SK-N-SH (cell line): ENCODE data around the gene CCNG1. TPM values are rescaled to one million over a fixed set of nuclear protein-coding genes. Genes with fewer than 3 reads are reported as not detected.

Experiments
- CTCF ChIA-PET: fragments of 300-600, 350-600 bp; formaldehyde crosslinking; extraction: SDS; loops from one replicate; lab custom pipeline; 2021; lab: Yijun Ruan, JAX
- POLR2A ChIA-PET: fragments of 350-600 bp; sonication (Branson Sonifier 250); formaldehyde crosslinking; extraction: SDS; loops from one replicate; lab custom pipeline; 2020; ENCODE audit warnings: antibody characterized with exemption, inconsistent platforms; lab: Yijun Ruan, JAX
- DNase-seq: peaks from one replicate; pipeline ENCODE4 v3.0.0; 2012
- H2AFZ ChIP-seq: fragments of 200-600 bp; sonication (generic); 2 replicates; pipeline ENCODE4 v1.8.1; 2016; ENCODE audit warnings: antibody characterized with exemption, mild to moderate bottlenecking, low read depth
- H3F3A ChIP-seq: fragments of 200-600 bp; sonication (generic); replicated peaks from 2 replicates; pipeline ENCODE3; 2016; ENCODE audit warnings: antibody characterized with exemption, mild to moderate bottlenecking; ENCODE audit not compliant: insufficient read depth
- H3K27ac ChIP-seq, 2 experiments: fragments of 200-500 bp in 1 of 2; fragments of 200-600 bp in 1 of 2; sonication (Bioruptor generic) in 1 of 2; sonication (generic), shearing (Covaris generic) in 1 of 2; 2 replicates each; pipeline versions ENCODE4 v1.5.1 to v1.6.1; 2014 to 2016; ENCODE audit warnings: low read depth in 2 of 2, inconsistent platforms in 1 of 2, low read length in 1 of 2, mild to moderate bottlenecking in 1 of 2, mixed read lengths in 1 of 2
- H3K27me3 ChIP-seq: fragments of 200-600 bp; sonication (generic), shearing (Covaris generic); 2 replicates; pipeline ENCODE4 v1.6.1; 2016; ENCODE audit warnings: mixed run types; ENCODE audit not compliant: insufficient read depth
- H3K36me3 ChIP-seq, 2 experiments: fragments of 200-500 bp in 1 of 2; fragments of 200-600 bp in 1 of 2; sonication (Bioruptor generic) in 1 of 2; sonication (generic) in 1 of 2; replicated peaks in 1 of 2; 2 replicates each; pipeline versions ENCODE3 to v1.5.1; 2014 to 2016; ENCODE audit warnings: low read length in 1 of 2, mild to moderate bottlenecking in 1 of 2; ENCODE audit not compliant: insufficient read depth in 2 of 2, control insufficient read depth in 1 of 2
- H3K4me1 ChIP-seq, 2 experiments: fragments of 200-500 bp in 1 of 2; fragments of 200-600 bp in 1 of 2; sonication (Bioruptor generic) in 1 of 2; sonication (generic), shearing (Covaris generic) in 1 of 2; 2 replicates each; pipeline versions ENCODE4 v1.5.1 to v1.6.1; 2014 to 2016; ENCODE audit warnings: low read depth in 1 of 2, low read length in 1 of 2, mixed run types in 1 of 2; ENCODE audit not compliant: insufficient read depth in 2 of 2, control insufficient read depth in 1 of 2
- H3K4me2 ChIP-seq: fragments of 200-600 bp; sonication (generic), shearing (Covaris generic); 2 replicates; pipeline ENCODE4 v1.6.1; 2017; ENCODE audit warnings: mixed run types
- H3K4me3 ChIP-seq, 2 experiments: fragments of 200-500 bp in 1 of 2; fragments of 200-600 bp in 1 of 2; sonication (Bioruptor generic) in 1 of 2; sonication (generic), shearing (Covaris generic) in 1 of 2; 2 replicates each; pipeline versions ENCODE4 v1.5.1 to v1.8.1; 2014 to 2016; ENCODE audit warnings: low read depth in 2 of 2, inconsistent platforms in 1 of 2, low read length in 1 of 2, mild to moderate bottlenecking in 1 of 2, mixed read lengths in 1 of 2, moderate library complexity in 1 of 2
- H3K79me2 ChIP-seq: fragments of 200-600 bp; sonication (generic); 2 replicates; pipeline ENCODE4 v1.8.1; 2017; ENCODE audit warnings: mild to moderate bottlenecking; ENCODE audit not compliant: insufficient read depth
- H3K9ac ChIP-seq: fragments of 200-600 bp; sonication (generic); 2 replicates; pipeline ENCODE4 v1.6.1; 2017; ENCODE audit warnings: mixed run types
- H3K9me2 ChIP-seq: fragments of 200-600 bp; sonication (generic); 2 replicates; pipeline ENCODE4 v1.6.1; 2017; ENCODE audit warnings: mixed run types
- H3K9me3 ChIP-seq: fragments of 200-600 bp; sonication (generic); 2 replicates; pipeline ENCODE4 v1.6.1; 2017; ENCODE audit warnings: mixed run types, mild to moderate bottlenecking, moderate library complexity
- H4K20me1 ChIP-seq: fragments of 200-600 bp; sonication (generic); 2 replicates; pipeline ENCODE4 v1.6.1; 2017; ENCODE audit warnings: mild to moderate bottlenecking, mixed run types; ENCODE audit not compliant: insufficient read depth
- ELF1 ChIP-seq: IDR thresholded peaks from 2 replicates; pipeline ENCODE4 v1.4.0; 2012
- FOSL2 ChIP-seq: IDR thresholded peaks from 2 replicates; pipeline ENCODE4 v1.4.0; 2012; ENCODE audit warnings: low read depth, mild to moderate bottlenecking, moderate library complexity, borderline replicate concordance
- GABPA ChIP-seq: IDR thresholded peaks from 2 replicates; pipeline ENCODE4 v1.4.0; 2012; ENCODE audit warnings: low read depth, mild to moderate bottlenecking
- GATA2 ChIP-seq: sonication (generic); formaldehyde crosslinking; IDR thresholded peaks from 2 replicates; pipeline ENCODE4 v1.5.0; 2020; ENCODE audit warnings: mild to moderate bottlenecking, missing genetic modification reagents
- RCOR1 ChIP-seq: fragments of 150-350 bp; IDR thresholded peaks from 2 replicates; pipeline ENCODE4 v1.6.1; 2017; ENCODE audit warnings: antibody characterized with exemption, low read length
- SIN3A ChIP-seq: IDR thresholded peaks from 2 replicates; pipeline ENCODE4 v1.6.1; 2012; ENCODE audit warnings: low read depth, mild to moderate bottlenecking, low read length, moderate library complexity, borderline replicate concordance
- SMC3 ChIP-seq: IDR thresholded peaks from 2 replicates; pipeline ENCODE4 v1.6.1; 2012; ENCODE audit warnings: low read depth, low read length, improper control_type of control experiment
- YY1 ChIP-seq: IDR thresholded peaks from 2 replicates; pipeline ENCODE4 v1.4.0; 2012; ENCODE audit warnings: low read depth, mild to moderate bottlenecking
- ZBTB33 ChIP-seq: IDR thresholded peaks from 2 replicates; pipeline ENCODE4 v1.4.0; 2012; ENCODE audit warnings: low read depth, borderline replicate concordance
- WGBS: methylation state at CpG from one replicate; pipeline ENCODE4 v1.1.6; 2017; ENCODE audit warnings: low lambda C conversion rate; 5-methylcytosine and 5-hydroxymethylcytosine counted together
- polyA plus RNA-seq, 3 experiments: library from polyadenylated mRNA; depleted of rRNA; stranded (reverse); fragments of >200 nt; gene quantifications; 2 replicates each; pipeline ENCODE4 v1.2.3, GENCODE V29; 2012
- TF ChIP-seq, protein P1 (sequence below): IDR thresholded peaks from 2 replicates; pipeline ENCODE4; 2012
- TF ChIP-seq, protein P2 (sequence below): fragments of 150-350 bp; IDR thresholded peaks from 2 replicates; pipeline ENCODE4 v1.6.1; 2016; ENCODE audit warnings: mild to moderate bottlenecking, low read depth, low read length

Gene CCNG1
- polyA plus RNA-seq, 1 of the 3 experiments (the other 2 are of a cell fraction): 49.0 TPM

GRCh38 chr5:163463063-163463435 lies 25.7 kb downstream of the CCNG1 start:
- TF ChIP-seq ZBTB33: no peak
- no peak for TF ChIP-seq SIN3A
- TF ChIP-seq RCOR1: no peak
- TF ChIP-seq, protein P1, sequence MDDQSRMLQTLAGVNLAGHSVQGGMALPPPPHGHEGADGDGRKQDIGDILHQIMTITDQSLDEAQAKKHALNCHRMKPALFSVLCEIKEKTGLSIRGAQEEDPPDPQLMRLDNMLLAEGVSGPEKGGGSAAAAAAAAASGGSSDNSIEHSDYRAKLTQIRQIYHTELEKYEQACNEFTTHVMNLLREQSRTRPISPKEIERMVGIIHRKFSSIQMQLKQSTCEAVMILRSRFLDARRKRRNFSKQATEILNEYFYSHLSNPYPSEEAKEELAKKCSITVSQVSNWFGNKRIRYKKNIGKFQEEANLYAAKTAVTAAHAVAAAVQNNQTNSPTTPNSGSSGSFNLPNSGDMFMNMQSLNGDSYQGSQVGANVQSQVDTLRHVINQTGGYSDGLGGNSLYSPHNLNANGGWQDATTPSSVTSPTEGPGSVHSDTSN: no peak
- TF ChIP-seq, protein P2, sequence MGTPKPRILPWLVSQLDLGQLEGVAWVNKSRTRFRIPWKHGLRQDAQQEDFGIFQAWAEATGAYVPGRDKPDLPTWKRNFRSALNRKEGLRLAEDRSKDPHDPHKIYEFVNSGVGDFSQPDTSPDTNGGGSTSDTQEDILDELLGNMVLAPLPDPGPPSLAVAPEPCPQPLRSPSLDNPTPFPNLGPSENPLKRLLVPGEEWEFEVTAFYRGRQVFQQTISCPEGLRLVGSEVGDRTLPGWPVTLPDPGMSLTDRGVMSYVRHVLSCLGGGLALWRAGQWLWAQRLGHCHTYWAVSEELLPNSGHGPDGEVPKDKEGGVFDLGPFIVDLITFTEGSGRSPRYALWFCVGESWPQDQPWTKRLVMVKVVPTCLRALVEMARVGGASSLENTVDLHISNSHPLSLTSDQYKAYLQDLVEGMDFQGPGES: no peak
- no peak for TF ChIP-seq FOSL2
- TF ChIP-seq GABPA: no peak
- no peak for TF ChIP-seq SMC3
- no peak for TF ChIP-seq YY1
- no peak overlapping the region for H3K9ac ChIP-seq
- no peak overlapping the region for H3K4me3 ChIP-seq
- DNase-seq: no peak
- no peaks in the 10 kb centered on the region for H3K9me2 ChIP-seq
- ChIA-PET CTCF (interaction anchor here (1.0 kb wide), 1 partner anchor 10 kb away, joined by 3 read pairs; no protein-coding TSS in a partner anchor), POLR2A (no interaction called here)
- H3K79me2 ChIP-seq: peaks cover 69% of the 10 kb centered on the region
- H3K9me3 ChIP-seq: no peaks in the 10 kb centered on the region
- H3K4me1 ChIP-seq: peaks cover 15 to 19% of the 10 kb centered on the region in 2 experiments; a peak in 3 of 4 replicates
- peaks cover 22% of the 10 kb centered on the region for H3F3A ChIP-seq
- H3K27ac ChIP-seq: peak overlapping the region; percentile 54 to 82
- H3K27me3 ChIP-seq: no peaks in the 10 kb centered on the region
- no peak overlapping the region for H3K4me2 ChIP-seq
- H3K36me3 ChIP-seq: peaks cover 0 to 8% of the 10 kb centered on the region in 2 experiments
- no peaks in the 10 kb centered on the region for H4K20me1 ChIP-seq
- peak overlapping the region; percentile 81; the same call in 1 of the 2 replicates for H2AFZ ChIP-seq

- Histone ChIP-seq H3K4me1 (peaks cover 12 to 15% of the 10 kb centered on the region in 2 experiments; a peak in 3 of 4 replicates), H3K4me2 (peak overlapping the region; percentile 42), H3K36me3 (peaks cover 8 to 11% of the 10 kb centered on the region in 2 experiments), H3K79me2 (peaks cover 49% of the 10 kb centered on the region), H3K9me2 (no peaks in the 10 kb centered on the region), H3K27ac (peak overlapping the region in 1 of 2 experiments; percentile 73; a peak in 3 of 4 replicates), H4K20me1 (no peaks in the 10 kb centered on the region), H3K9me3 (no peaks in the 10 kb centered on the region), H2AFZ (peak overlapping the region; percentile 72), H3K27me3 (no peaks in the 10 kb centered on the region), H3K4me3 (peak overlapping the region; percentile 1 to 15; a peak in 1 of 4 replicates), H3K9ac (peak overlapping the region; percentile 21; the same call in 1 of the 2 replicates), H3F3A (peaks cover 2% of the 10 kb centered on the region)
- POLR2A ChIA-PET: no interaction called here
- 35% methylated on average over 4 of the region's 4 CpGs for WGBS
- CTCF ChIA-PET: interaction anchor here (1.8 to 2.4 kb wide), 2 partner anchors 9 to 13 kb away, joined by 4 to 6 read pairs; no protein-coding TSS in a partner anchor
- TF ChIP-seq ELF1 (no peak), RCOR1 (peak; percentile 12; the same call in 1 of the 2 replicates), GATA2 (peak; percentile 59)
- DNase-seq: peak; percentile 24
These were observed 30.3 kb downstream of the CCNG1 start for GRCh38 chr5:163467682-163468081.
